Breast epithelium (tissue), 3 donors: ENCODE data around the gene KCNIP3.

Experiments used
- POLR2A ChIP-seq: fragments of 450-650 bp; IDR thresholded peaks from one replicate; pipeline ENCODE4 v1.6.1; 2016; ENCODE audit warnings: antibody characterized with exemption, mild to moderate bottlenecking, moderate library complexity
- POLR2AphosphoS5 ChIP-seq, 3 donors: sonication (generic); formaldehyde crosslinking; IDR thresholded peaks; one replicate each; pipeline ENCODE4 v1.6.1; 2017; ENCODE audit warnings: antibody characterized with exemption in 3 of 3
- TF ChIP-seq, protein P1 (sequence below), 3 donors: fragments of 450-650 bp; IDR thresholded peaks; one replicate each; pipeline ENCODE4 v1.5.1; 2016 to 2017; ENCODE audit warnings: antibody characterized with exemption in 3 of 3, mild to moderate bottlenecking in 3 of 3, moderate library complexity in 3 of 3

- no peak for TF ChIP-seq POLR2AphosphoS5 (IDR thresholded peaks at IDR 0.05)
- TF ChIP-seq, protein P1, sequence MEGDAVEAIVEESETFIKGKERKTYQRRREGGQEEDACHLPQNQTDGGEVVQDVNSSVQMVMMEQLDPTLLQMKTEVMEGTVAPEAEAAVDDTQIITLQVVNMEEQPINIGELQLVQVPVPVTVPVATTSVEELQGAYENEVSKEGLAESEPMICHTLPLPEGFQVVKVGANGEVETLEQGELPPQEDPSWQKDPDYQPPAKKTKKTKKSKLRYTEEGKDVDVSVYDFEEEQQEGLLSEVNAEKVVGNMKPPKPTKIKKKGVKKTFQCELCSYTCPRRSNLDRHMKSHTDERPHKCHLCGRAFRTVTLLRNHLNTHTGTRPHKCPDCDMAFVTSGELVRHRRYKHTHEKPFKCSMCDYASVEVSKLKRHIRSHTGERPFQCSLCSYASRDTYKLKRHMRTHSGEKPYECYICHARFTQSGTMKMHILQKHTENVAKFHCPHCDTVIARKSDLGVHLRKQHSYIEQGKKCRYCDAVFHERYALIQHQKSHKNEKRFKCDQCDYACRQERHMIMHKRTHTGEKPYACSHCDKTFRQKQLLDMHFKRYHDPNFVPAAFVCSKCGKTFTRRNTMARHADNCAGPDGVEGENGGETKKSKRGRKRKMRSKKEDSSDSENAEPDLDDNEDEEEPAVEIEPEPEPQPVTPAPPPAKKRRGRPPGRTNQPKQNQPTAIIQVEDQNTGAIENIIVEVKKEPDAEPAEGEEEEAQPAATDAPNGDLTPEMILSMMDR (IDR thresholded peaks at IDR 0.05), result no peak
- no peak for TF ChIP-seq POLR2A
Observed at GRCh38 chr2:95282458-95282857, 14.7 kb upstream of the KCNIP3 start.
